Natural killer cell treated with Interleukin-12 subunit alpha and Interleukin-12 subunit beta and Interleukin-15 and Interleukin-18, amount 100 ng/mL, for 72 hours (primary cell): ENCODE results near the gene STK11. TPM values are rescaled to one million over a fixed set of nuclear protein-coding genes. Genes with fewer than 3 reads are reported as not detected.

Experiments
- ATAC-seq, 2 donors: fragments of 150-1000 bp; cut with Tn5 transposase in 1 of 2; sonication (Bioruptor Pico), chemical (Tn5 transposase) in 1 of 2; 2 replicates each; pipeline ENCODE4 v1.10.0; 2021
- DNase-seq: peaks from one replicate; pipeline ENCODE4 v3.0.0; 2022; ENCODE audit warnings: low spot score
- H3K27ac Mint-ChIP-seq, 2 donors: 1 replicate in 1 of 2; 2 replicates in 1 of 2; pipeline ENCODE4 v1.8.0; 2022; ENCODE audit warnings: mixed read lengths in 2 of 2, mild to moderate bottlenecking in 1 of 2, moderate library complexity in 1 of 2
- H3K27me3 Mint-ChIP-seq, 2 donors: 1 replicate in 1 of 2; 2 replicates in 1 of 2; pipeline ENCODE4 v1.8.0; 2022; ENCODE audit warnings: mixed read lengths in 2 of 2
- H3K36me3 Mint-ChIP-seq: one replicate; pipeline ENCODE4 v1.8.0; 2022; ENCODE audit warnings: mixed read lengths
- H3K4me1 Mint-ChIP-seq, 2 donors: 1 replicate in 1 of 2; 2 replicates in 1 of 2; pipeline ENCODE4 v1.8.0; 2022; ENCODE audit warnings: low read depth in 2 of 2, mixed read lengths in 2 of 2, mild to moderate bottlenecking in 1 of 2
- H3K4me3 Mint-ChIP-seq: one replicate; pipeline ENCODE4 v1.8.0; 2022; ENCODE audit warnings: mixed read lengths
- H3K9me3 Mint-ChIP-seq: 2 replicates; pipeline ENCODE4 v1.8.0; 2022; ENCODE audit warnings: mixed read lengths
- total RNA-seq, 2 donors: library from RNA; stranded (reverse); gene quantifications; one replicate each; pipeline ENCODE4 v1.2.3, GENCODE V29; 2022

The STK11 gene
- total RNA-seq, 2 donors from 2014 or later, result 50.9 to 79.2 TPM

- peak; percentile 85 for DNase-seq
- Mint-ChIP-seq H3K4me1 (peaks cover under 1 to 9% of the 10 kb centered on the region in 2 donors), H3K9me3 (no peaks in the 10 kb centered on the region), H3K27me3 (no peaks in the 10 kb centered on the region), H3K4me3 (peak within 1 kb of the TSS; percentile 70), H3K27ac (peak within 1 kb of the TSS; percentile 29 to 56), H3K36me3 (no peaks in the 10 kb centered on the region)
- peak; percentile 37 to 52 for ATAC-seq
Measured at GRCh38 chr19:1248139-1248785, 42.7 kb downstream of the STK11 start, which contains the start of gene MIDN. Gene MIDN, plus strand, starts transcription at chr19:1248583. Its CDS starts 1,714 bp downstream, at chr19:1250297.

- Mint-ChIP-seq H3K27ac (peak overlapping the region; percentile 29 to 56), H3K36me3 (no peaks in the 10 kb centered on the region), H3K4me3 (peak overlapping the region; percentile 70), H3K9me3 (no peaks in the 10 kb centered on the region), H3K27me3 (no peaks in the 10 kb centered on the region), H3K4me1 (peaks cover 4 to 12% of the 10 kb centered on the region in 2 donors)
- DNase-seq (peak; percentile 90), ATAC-seq (peak; percentile 57 to 68)
Measured at GRCh38 chr19:1248786-1249297, 43.3 kb downstream of the STK11 start.

- H3K27me3 Mint-ChIP-seq, result no peaks in the 10 kb centered on the region
- H3K9me3 Mint-ChIP-seq, result no peaks in the 10 kb centered on the region
- DNase-seq (peak; percentile 96), ATAC-seq (peak; percentile 73 to 80)
- H3K36me3 Mint-ChIP-seq, result no peaks in the 10 kb centered on the region
- peak overlapping the region in 1 of 2 donors; percentile 53 for H3K27ac Mint-ChIP-seq
- peak overlapping the region; percentile 83 for H3K4me3 Mint-ChIP-seq
- peaks cover 4 to 12% of the 10 kb centered on the region in 2 donors for H3K4me1 Mint-ChIP-seq
Measured at GRCh38 chr19:1249298-1249989, 43.9 kb downstream of the STK11 start.

GRCh38 chr19:1249990-1250436 is 44.4 kb downstream of the STK11 start:
- H3K9me3 Mint-ChIP-seq, result no peaks in the 10 kb centered on the region

GRCh38 chr19:1250437-1251260 is 45.1 kb downstream of the STK11 start:
- Mint-ChIP-seq H3K36me3 (no peaks in the 10 kb centered on the region), H3K4me3 (peak overlapping the region; percentile 84), H3K27ac (peak overlapping the region; percentile 80 to 92), H3K27me3 (no peaks in the 10 kb centered on the region), H3K4me1 (peaks cover 4 to 16% of the 10 kb centered on the region in 2 donors), H3K9me3 (no peaks in the 10 kb centered on the region)
- DNase-seq (no peak), ATAC-seq (no peak)

More at GRCh38 chr19:1249990-1250436, 44.4 kb downstream of the STK11 start:
- ATAC-seq, result no peak
- no peak for DNase-seq
- Mint-ChIP-seq H3K4me1 (peaks cover 4 to 13% of the 10 kb centered on the region in 2 donors), H3K4me3 (peak overlapping the region; percentile 83), H3K27ac (peak overlapping the region in 1 of 2 donors; percentile 53), H3K36me3 (no peaks in the 10 kb centered on the region), H3K27me3 (no peaks in the 10 kb centered on the region)

- H3K9me3 Mint-ChIP-seq, result no peaks in the 10 kb centered on the region
- peaks cover 4 to 16% of the 10 kb centered on the region in 2 donors for H3K4me1 Mint-ChIP-seq
- peak; percentile 82 for DNase-seq
- peak overlapping the region; percentile 80 to 92 for H3K27ac Mint-ChIP-seq
- H3K27me3 Mint-ChIP-seq, result no peaks in the 10 kb centered on the region
- H3K4me3 Mint-ChIP-seq, result peak overlapping the region; percentile 84
- no peak for ATAC-seq
- no peaks in the 10 kb centered on the region for H3K36me3 Mint-ChIP-seq
Measured at GRCh38 chr19:1251330-1252220, 46.0 kb downstream of the STK11 start.

- peak overlapping the region; percentile 84 for H3K4me3 Mint-ChIP-seq
- ATAC-seq, result peak in 1 of 2 donors; percentile 1
- no peak for DNase-seq
- H3K27me3 Mint-ChIP-seq, result no peaks in the 10 kb centered on the region
- H3K4me1 Mint-ChIP-seq, result peaks cover 4 to 17% of the 10 kb centered on the region in 2 donors
- H3K36me3 Mint-ChIP-seq, result no peaks in the 10 kb centered on the region
- H3K9me3 Mint-ChIP-seq, result no peaks in the 10 kb centered on the region
- H3K27ac Mint-ChIP-seq, result peak overlapping the region; percentile 80 to 92
Measured at GRCh38 chr19:1252221-1252820, 46.7 kb downstream of the STK11 start.

GRCh38 chr19:1252821-1253513 is 47.4 kb downstream of the STK11 start:
- Mint-ChIP-seq H3K36me3 (no peaks in the 10 kb centered on the region), H3K4me1 (peaks cover 9 to 23% of the 10 kb centered on the region in 2 donors), H3K9me3 (no peaks in the 10 kb centered on the region), H3K27me3 (no peaks in the 10 kb centered on the region), H3K4me3 (peak overlapping the region; percentile 84), H3K27ac (peak overlapping the region; percentile 89 to 91)
- peak; percentile 87 for DNase-seq
- peak; percentile 34 to 44 for ATAC-seq

GRCh38 chr19:1253514-1254080 is 48.0 kb downstream of the STK11 start:
- DNase-seq, result no peak
- H3K27ac Mint-ChIP-seq, result peak overlapping the region; percentile 89 to 91
- no peaks in the 10 kb centered on the region for H3K27me3 Mint-ChIP-seq
- peaks cover 9 to 25% of the 10 kb centered on the region in 2 donors for H3K4me1 Mint-ChIP-seq
- ATAC-seq, result no peak
- H3K9me3 Mint-ChIP-seq, result no peaks in the 10 kb centered on the region
- H3K36me3 Mint-ChIP-seq, result no peaks in the 10 kb centered on the region
- peak overlapping the region; percentile 79 for H3K4me3 Mint-ChIP-seq

- H3K4me1 Mint-ChIP-seq, result peaks cover 9 to 25% of the 10 kb centered on the region in 2 donors
- no peak overlapping the region for H3K27ac Mint-ChIP-seq
- no peaks in the 10 kb centered on the region for H3K9me3 Mint-ChIP-seq
- ATAC-seq (no peak), DNase-seq (no peak)
- H3K36me3 Mint-ChIP-seq, result no peaks in the 10 kb centered on the region
- H3K4me3 Mint-ChIP-seq, result peak overlapping the region; percentile 49
- no peaks in the 10 kb centered on the region for H3K27me3 Mint-ChIP-seq
Measured at GRCh38 chr19:1254081-1254527, 48.5 kb downstream of the STK11 start.

- H3K9me3 Mint-ChIP-seq, result no peaks in the 10 kb centered on the region
- ATAC-seq (no peak), DNase-seq (no peak)
- peaks cover 13 to 27% of the 10 kb centered on the region in 2 donors for H3K4me1 Mint-ChIP-seq
- H3K36me3 Mint-ChIP-seq, result no peaks in the 10 kb centered on the region
- no peaks in the 10 kb centered on the region for H3K27me3 Mint-ChIP-seq
- peak overlapping the region; percentile 28 to 75 for H3K27ac Mint-ChIP-seq
- peak overlapping the region; percentile 49 for H3K4me3 Mint-ChIP-seq
Measured at GRCh38 chr19:1254530-1255185, 49.1 kb downstream of the STK11 start.
